Activated CD4-positive, alpha-beta T cell treated with anti-CD3 and anti-CD28 coated beads, Interleukin-2, amount 10 ng/mL, durations not matched to agents 24 days and 14 days (primary cell): ENCODE results near the gene SIAH2. TPM values are rescaled to one million over a fixed set of nuclear protein-coding genes. Genes with fewer than 3 reads are reported as not detected.
A peak's percentile ranks its signal among the peaks of the same experiment; 100 is the strongest.
"Not testable (repeated sequence)": the region's sequence is repeated elsewhere in the genome, so short reads cannot be mapped to it uniquely, and the experiment has no call there.

Experiments
- DNase-seq: peaks from one replicate; pipeline ENCODE4 v3.0.0; 2022
- H3K27ac Mint-ChIP-seq: one replicate; pipeline ENCODE4 v1.8.0; 2022; ENCODE audit warnings: mild to moderate bottlenecking, mixed read lengths
- H3K27me3 Mint-ChIP-seq: one replicate; pipeline ENCODE4 v1.8.0; 2022; ENCODE audit warnings: mixed read lengths
- H3K36me3 Mint-ChIP-seq: one replicate; pipeline ENCODE4 v1.8.0; 2022; ENCODE audit warnings: low read depth, mild to moderate bottlenecking, mixed read lengths
- H3K4me1 Mint-ChIP-seq: one replicate; pipeline ENCODE4 v1.8.0; 2021; ENCODE audit warnings: mixed read lengths
- H3K4me3 Mint-ChIP-seq: one replicate; pipeline ENCODE4 v1.8.0; 2022; ENCODE audit warnings: mild to moderate bottlenecking, moderate library complexity, mixed read lengths
- H3K9me3 Mint-ChIP-seq: one replicate; pipeline ENCODE4 v1.8.0; 2021; ENCODE audit warnings: mixed read lengths
- intact Hi-C: fragments of 100-400 bp; cut with micrococcal nuclease; formaldehyde crosslinking; loops from one replicate; pipeline ENCODE4 v1.15.1; 2023
- total RNA-seq: library from RNA; stranded (reverse); gene quantifications from 2 replicates; pipeline ENCODE4 v1.2.3, GENCODE V29; 2022

SIAH2 gene, protein sequence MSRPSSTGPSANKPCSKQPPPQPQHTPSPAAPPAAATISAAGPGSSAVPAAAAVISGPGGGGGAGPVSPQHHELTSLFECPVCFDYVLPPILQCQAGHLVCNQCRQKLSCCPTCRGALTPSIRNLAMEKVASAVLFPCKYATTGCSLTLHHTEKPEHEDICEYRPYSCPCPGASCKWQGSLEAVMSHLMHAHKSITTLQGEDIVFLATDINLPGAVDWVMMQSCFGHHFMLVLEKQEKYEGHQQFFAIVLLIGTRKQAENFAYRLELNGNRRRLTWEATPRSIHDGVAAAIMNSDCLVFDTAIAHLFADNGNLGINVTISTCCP
- 130 and 133 TPM in 2 replicates for total RNA-seq

DNA sequence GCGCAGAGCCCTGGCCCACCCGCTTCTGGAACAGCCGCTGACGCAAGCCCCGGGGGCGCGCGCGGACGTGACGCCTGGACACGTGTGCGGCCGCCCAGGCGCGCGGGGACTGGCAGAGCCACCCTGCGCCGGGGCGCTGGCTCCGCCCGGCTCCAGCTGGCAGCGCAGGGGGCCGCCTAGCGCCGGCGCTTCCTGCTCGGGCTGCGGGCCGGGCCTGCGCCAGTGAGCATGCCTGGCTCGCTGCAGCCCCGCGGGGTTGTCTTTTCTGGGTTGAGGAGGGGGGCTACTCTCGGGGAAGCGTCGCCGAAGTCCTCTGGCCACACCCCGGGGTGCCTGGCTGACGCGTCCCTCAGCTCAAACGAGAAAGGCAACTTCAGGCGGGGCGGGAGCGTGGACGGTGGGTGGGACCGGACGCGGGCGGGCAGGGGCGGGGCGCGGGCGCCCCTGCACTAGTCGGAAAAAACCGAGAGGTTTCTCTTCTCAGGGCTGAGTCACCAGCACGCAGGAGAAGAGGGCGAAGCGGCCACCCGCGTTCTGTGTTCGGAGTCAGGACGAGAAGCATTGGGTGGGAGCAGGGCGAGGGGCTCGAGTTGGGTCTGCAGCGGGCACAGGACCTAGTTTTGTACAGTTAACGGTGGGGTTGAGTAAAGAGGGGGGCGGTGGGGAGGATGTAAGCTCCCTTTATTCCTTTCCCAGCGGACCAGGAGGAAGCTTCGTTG is at the start of gene SIAH2:
Gene SIAH2, minus strand, starts transcription at position 48 of the 719 bp plus-strand sequence. CDS start 320 bp downstream, outside the sequence.
- intact Hi-C loops, result loop anchor here (1.0 to 5.0 kb wide), 11 partner anchors 21 to 1504 kb away; partner anchors contain the start of genes EIF2A, ERICH6, MBNL1 and SELENOT
- peaks cover 44% of the 10 kb centered on the region for H3K36me3 Mint-ChIP-seq
- peak; percentile 97 for DNase-seq
- H3K27me3 Mint-ChIP-seq, result no peaks in the 10 kb centered on the region
- peak within 1 kb of the TSS; percentile 100 for H3K27ac Mint-ChIP-seq
- H3K4me3 Mint-ChIP-seq, result peak within 1 kb of the TSS; percentile 99
- peaks cover 51% of the 10 kb centered on the region for H3K4me1 Mint-ChIP-seq
- H3K9me3 Mint-ChIP-seq, result no peaks in the 10 kb centered on the region

DNA sequence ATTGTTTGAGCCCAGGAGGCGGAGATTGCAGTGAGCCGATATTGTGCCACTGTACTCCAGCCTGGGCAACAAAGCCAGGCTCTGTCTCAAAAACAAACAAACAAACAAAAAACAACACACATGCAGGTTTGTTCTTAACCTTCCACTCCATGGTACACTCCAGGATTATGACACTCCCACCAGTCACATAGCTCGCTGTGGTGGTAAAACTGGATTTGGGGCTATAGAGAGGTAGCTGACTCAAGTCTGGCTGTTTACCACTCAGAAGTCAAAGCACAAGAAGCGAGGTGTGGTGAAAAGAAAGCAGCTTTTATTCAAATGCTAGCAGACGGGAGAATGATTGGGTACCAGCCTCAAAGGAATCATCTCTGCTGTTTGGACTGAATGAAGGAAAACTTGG is 49.0 kb upstream of the SIAH2 start:
- H3K9me3 Mint-ChIP-seq, result no peaks in the 10 kb centered on the region
- H3K4me3 Mint-ChIP-seq, result no peak overlapping the region
- DNase-seq, result peak; percentile 48
- intact Hi-C loops, result no loop called here
- H3K27me3 Mint-ChIP-seq, result peaks cover 18% of the 10 kb centered on the region
- H3K4me1 Mint-ChIP-seq, result no peaks in the 10 kb centered on the region
- H3K27ac Mint-ChIP-seq, result no peak overlapping the region
- H3K36me3 Mint-ChIP-seq, result no peaks in the 10 kb centered on the region

DNA sequence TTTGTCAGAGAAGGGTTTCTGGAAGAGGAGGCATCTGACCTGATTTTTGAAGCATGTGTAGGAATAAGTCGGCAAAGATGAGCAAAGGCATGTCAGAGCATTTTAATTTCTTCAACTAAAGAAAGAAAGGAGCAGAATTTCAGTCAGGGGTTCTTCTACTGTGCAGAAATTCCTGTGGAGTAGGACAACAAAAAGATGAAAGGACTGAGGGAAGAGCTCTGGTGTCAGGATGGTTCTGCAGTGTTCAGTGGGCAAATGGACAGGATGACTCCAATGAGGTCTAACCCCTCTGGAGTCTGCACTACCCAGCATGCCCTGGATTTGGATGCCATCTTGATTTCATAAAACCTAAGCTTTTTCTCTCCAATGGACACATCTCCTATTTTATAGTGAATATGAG is 47.7 kb upstream of the SIAH2 start:
- Mint-ChIP-seq H3K27me3 (peaks cover 23% of the 10 kb centered on the region), H3K4me3 (no peak overlapping the region), H3K9me3 (no peaks in the 10 kb centered on the region), H3K27ac (no peak overlapping the region), H3K36me3 (no peaks in the 10 kb centered on the region), H3K4me1 (no peaks in the 10 kb centered on the region)
- intact Hi-C loops, result no loop called here
- DNase-seq, result no peak

DNA sequence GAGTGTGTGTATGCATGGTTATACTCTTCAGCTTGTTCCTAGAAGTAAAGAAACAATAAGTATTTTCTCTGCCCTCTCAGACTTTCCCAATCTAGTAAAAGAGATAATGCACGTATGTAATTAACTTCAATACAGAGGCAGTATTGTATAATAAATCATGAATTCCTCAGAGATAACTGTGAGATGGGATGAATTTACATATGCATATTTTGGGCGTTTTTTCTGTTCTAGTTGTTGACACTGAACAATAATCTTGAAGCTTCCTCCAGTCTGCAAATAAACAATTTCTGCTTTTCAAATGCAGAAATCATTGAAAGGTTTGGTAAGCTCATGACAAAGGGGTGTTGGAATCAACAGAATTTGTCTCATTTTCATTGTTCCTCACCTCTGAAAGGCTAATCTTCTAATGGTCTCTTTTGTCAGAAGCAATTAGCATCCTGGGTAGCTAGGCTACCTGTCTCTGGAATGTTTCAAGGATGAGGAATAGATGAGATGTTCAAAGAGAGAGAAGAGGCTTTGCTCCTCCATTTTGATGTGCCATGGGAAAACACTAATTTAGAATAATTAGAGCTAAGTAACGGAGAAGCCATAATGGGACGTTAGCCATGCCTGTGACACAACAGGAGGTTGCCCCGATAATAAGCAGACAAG is 43.3 kb upstream of the SIAH2 start:
- Mint-ChIP-seq H3K27me3 (peaks cover 28% of the 10 kb centered on the region), H3K4me3 (no peak overlapping the region), H3K4me1 (no peaks in the 10 kb centered on the region), H3K27ac (no peak overlapping the region), H3K9me3 (no peaks in the 10 kb centered on the region), H3K36me3 (no peaks in the 10 kb centered on the region)
- intact Hi-C loops, result no loop called here
- DNase-seq, result peak; percentile 31

DNA sequence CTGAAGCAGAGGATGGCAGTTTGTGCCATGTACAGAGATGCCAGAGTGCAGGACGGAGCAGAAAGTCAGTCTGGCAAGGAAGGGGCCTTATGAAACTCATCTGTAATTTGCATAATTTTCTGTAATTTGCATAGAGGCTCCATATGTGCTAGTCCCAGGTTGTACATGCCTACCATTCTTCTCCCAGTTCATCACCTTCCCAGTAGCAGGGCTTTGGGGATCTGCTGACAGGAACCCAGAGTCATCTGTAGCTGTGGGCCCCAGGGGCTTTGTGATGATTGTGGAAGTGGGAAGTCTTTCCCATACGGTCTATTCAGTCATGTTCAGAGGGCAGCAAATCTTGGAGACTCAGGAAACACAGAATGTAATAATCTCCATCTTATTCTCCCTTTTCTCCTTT is 42.4 kb upstream of the SIAH2 start:
- Mint-ChIP-seq H3K4me1 (no peaks in the 10 kb centered on the region), H3K27me3 (peaks cover 25% of the 10 kb centered on the region), H3K9me3 (no peaks in the 10 kb centered on the region), H3K4me3 (no peak overlapping the region), H3K27ac (no peak overlapping the region), H3K36me3 (no peaks in the 10 kb centered on the region)
- DNase-seq, result peak; percentile 24
- intact Hi-C loops, result no loop called here

DNA sequence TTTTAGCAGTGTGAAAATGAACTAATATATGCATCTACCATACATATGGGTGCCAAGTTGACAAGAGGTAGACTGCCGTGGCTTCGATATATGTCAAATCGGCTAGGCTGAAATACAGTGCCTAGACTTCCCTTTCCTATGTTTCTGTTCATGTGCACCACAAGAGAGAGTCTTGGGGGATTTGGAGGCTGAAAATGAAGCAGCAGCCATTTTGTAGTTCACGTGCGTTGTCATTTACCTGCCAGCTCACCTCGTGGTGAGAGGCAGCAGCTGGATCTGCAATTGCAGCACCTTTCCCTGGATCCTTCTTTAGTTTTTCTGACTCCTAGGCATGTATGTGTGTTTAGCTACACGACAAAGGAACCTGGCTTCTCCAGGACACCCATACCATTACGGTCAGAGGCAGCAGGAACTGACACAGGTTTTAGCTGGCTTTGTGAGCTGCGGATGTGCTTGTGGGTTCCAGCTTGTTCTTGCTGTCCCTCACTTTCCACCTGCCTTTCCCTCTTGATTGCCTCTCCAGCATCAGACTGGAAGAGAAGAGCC is 40.5 kb upstream of the SIAH2 start:
- H3K36me3 Mint-ChIP-seq, result no peaks in the 10 kb centered on the region
- H3K4me1 Mint-ChIP-seq, result peaks cover 2% of the 10 kb centered on the region
- no peak overlapping the region for H3K4me3 Mint-ChIP-seq
- DNase-seq, result peak; percentile 45
- peaks cover 24% of the 10 kb centered on the region for H3K27me3 Mint-ChIP-seq
- no peaks in the 10 kb centered on the region for H3K9me3 Mint-ChIP-seq
- intact Hi-C loops, result no loop called here
- H3K27ac Mint-ChIP-seq, result no peak overlapping the region

DNA sequence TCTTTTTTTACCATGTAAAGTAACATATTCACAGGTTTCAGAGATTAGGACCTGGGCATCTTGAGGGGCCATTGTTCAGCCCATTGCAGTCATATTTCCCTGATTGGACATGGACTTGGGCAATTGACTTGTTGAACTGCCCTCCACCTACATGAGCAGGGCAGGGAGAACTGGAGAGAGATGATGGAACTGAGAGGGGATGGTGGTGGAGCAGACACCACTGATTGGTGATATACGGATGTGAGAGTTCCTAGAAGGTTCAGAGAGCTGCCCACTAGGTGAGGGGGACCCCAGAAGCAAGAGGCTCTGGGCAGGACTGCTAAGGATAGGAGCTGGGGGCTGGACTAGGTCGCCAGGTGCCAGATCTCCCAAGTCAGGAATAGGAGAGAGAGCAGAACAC is 37.8 kb upstream of the SIAH2 start:
- peak; percentile 32 for DNase-seq
- Mint-ChIP-seq H3K36me3 (no peaks in the 10 kb centered on the region), H3K27ac (no peak overlapping the region), H3K4me3 (no peak overlapping the region), H3K27me3 (peaks cover 22% of the 10 kb centered on the region), H3K4me1 (peaks cover 13% of the 10 kb centered on the region), H3K9me3 (no peaks in the 10 kb centered on the region)
- intact Hi-C loops, result no loop called here

DNA sequence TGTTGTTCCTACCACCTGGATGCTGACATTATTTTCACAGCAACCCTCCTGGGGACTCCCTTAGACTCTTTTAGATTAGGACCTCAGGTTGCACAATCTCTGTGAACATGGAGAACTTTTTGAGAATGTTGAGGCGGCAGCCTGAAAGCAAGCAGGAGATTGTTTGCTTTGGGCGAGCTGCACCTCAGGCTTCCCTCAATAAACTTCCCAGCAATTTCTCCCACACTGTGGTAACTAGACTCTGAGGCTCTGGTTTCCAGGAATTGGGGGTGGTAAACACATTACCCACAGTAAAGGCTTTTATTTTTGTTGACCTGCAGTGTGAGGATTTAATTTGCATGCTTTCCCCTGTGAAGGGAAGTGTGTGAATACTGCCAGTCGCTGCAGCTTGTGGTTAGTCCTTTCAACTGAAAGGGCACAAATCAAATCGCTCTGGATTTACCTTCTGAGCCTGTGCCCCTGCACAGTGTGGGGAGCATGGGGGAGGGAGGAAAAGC is 35.2 kb upstream of the SIAH2 start:
- peak; percentile 56 for DNase-seq
- H3K9me3 Mint-ChIP-seq, result no peaks in the 10 kb centered on the region
- no peaks in the 10 kb centered on the region for H3K36me3 Mint-ChIP-seq
- no peak overlapping the region for H3K4me3 Mint-ChIP-seq
- H3K27me3 Mint-ChIP-seq, result peaks cover 13% of the 10 kb centered on the region
- no peak overlapping the region for H3K27ac Mint-ChIP-seq
- intact Hi-C loops, result loop anchor here (5.0 kb wide), 1 partner anchor 36 kb away; the partner anchor contains the start of gene SIAH2
- peaks cover 13% of the 10 kb centered on the region for H3K4me1 Mint-ChIP-seq

DNA sequence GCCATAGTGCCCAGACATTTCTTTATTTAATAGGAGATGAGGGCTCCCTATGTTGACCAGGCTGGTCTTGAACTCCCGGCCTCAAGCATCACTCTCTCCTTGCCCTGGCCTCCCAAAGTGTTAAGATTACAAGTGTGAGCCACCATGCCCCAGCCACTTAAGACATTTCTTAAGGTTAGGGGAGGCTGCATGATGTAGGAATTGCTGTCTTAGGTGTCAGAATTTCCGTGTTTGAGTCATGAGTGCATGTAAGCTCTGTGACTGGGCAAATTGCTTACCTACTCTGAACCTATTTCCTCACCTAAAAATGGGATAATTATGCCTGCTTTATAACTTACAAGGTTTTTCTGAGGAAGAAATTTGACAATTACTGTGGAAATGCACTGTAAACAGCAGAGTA is 34.2 kb upstream of the SIAH2 start:
- intact Hi-C loops, result loop anchor here (5.0 kb wide), 1 partner anchor 35 kb away; the partner anchor contains the start of gene SIAH2
- Mint-ChIP-seq H3K4me3 (no peak overlapping the region), H3K4me1 (peaks cover 13% of the 10 kb centered on the region), H3K9me3 (no peaks in the 10 kb centered on the region), H3K27ac (peak overlapping the region; percentile 53), H3K27me3 (peaks cover 8% of the 10 kb centered on the region), H3K36me3 (no peaks in the 10 kb centered on the region)
- peak; percentile 51 for DNase-seq

DNA sequence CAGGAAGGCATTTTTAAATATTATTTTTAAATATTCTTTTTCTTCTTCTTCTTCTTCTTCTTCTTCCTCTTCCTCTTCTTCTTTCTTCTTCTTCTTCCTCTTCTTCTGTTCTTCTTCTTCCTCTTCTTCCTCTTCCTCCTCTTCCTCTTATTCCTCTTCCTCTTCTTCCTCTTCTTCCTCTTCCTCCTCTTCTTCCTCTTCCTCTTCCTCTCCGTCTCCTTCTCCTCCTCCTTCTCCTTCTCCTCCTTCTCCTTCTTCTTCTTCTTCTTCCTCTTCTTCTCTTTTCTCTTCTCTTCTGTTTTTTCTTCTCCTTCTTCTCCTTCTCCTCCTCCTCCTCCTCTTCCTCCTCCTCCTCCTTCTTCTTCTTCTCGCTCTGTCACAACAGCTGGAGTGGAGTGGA is 33.6 kb upstream of the SIAH2 start:
- not testable (repeated sequence) for H3K4me3 Mint-ChIP-seq, H3K9me3 Mint-ChIP-seq, H3K36me3 Mint-ChIP-seq, H3K27me3 Mint-ChIP-seq, DNase-seq
- peaks cover 13% of the 10 kb centered on the region for H3K4me1 Mint-ChIP-seq
- peak overlapping the region; percentile 63 for H3K27ac Mint-ChIP-seq
- intact Hi-C loops, result loop anchor here (5.0 kb wide), 1 partner anchor 34 kb away; the partner anchor contains the start of gene SIAH2

DNA sequence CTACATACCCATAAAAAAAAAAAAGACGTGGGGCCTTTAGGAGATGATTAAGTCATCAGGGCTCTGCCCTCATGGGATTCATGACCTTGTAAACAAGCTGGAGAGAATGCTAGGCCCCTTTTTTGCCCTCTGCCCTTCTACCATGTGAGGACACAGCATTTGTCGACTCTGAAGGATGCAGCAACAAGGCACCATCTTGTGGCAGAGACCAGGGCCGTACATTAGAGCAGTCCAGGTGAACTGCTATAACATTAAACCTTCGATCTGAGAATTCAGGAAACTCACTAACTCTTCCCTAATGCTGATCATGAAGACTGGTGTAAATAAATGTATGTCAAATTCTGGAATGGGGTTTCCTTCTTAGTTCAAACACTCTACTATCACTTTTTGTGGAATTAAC is 30.7 kb upstream of the SIAH2 start:
- peaks cover 11% of the 10 kb centered on the region for H3K4me1 Mint-ChIP-seq
- H3K36me3 Mint-ChIP-seq, result no peaks in the 10 kb centered on the region
- DNase-seq, result no peak
- H3K9me3 Mint-ChIP-seq, result no peaks in the 10 kb centered on the region
- H3K4me3 Mint-ChIP-seq, result no peak overlapping the region
- H3K27ac Mint-ChIP-seq, result no peak overlapping the region
- intact Hi-C loops, result no loop called here
- H3K27me3 Mint-ChIP-seq, result peaks cover 7% of the 10 kb centered on the region

DNA sequence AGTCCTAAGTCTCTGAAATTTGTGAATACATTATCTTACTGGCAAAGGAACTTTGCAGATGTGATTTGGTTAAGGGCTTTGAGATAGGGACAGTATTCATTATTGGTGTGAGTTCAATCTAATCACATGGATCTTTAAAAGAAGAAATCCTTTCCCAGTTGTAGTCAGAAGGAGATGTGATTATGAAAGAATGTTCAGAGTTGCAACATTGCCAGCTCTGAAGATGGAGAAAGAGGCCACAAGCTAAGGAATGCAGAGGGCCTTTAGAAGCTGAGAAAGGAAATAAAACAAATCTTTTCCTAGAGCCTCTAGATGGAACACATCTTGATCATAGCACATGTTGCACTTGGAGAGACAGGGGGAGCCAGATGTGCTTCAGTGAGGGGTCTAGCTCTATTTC is 27.7 kb upstream of the SIAH2 start:
- H3K27ac Mint-ChIP-seq, result no peak overlapping the region
- no peaks in the 10 kb centered on the region for H3K36me3 Mint-ChIP-seq
- DNase-seq, result no peak
- H3K9me3 Mint-ChIP-seq, result no peaks in the 10 kb centered on the region
- no peak overlapping the region for H3K4me3 Mint-ChIP-seq
- peaks cover 4% of the 10 kb centered on the region for H3K27me3 Mint-ChIP-seq
- intact Hi-C loops, result no loop called here
- peaks cover 18% of the 10 kb centered on the region for H3K4me1 Mint-ChIP-seq

DNA sequence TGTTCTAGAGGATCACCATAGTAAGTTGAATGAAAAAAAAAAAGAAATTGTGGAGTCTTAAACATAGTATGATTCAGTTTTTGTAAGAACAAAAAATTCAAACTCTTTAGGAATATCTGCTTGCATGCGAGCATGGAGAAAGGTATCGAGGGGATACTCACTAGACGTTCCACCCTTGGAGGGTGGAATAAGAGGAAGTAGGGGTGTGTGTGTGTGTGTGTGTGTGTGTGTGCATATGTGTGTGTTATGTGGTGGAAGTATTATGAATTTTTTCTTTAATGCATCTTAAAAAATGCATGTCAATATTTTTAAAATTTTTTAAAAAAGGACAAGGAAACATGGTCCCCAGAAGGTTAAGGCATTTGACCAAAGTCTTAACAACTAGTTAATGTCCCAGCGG is 26.5 kb upstream of the SIAH2 start:
- intact Hi-C loops, result loop anchor here (5.0 kb wide), 1 partner anchor 298 kb away; the partner anchor contains the start of gene MED12L
- Mint-ChIP-seq H3K27me3 (peaks cover 4% of the 10 kb centered on the region), H3K4me3 (no peak overlapping the region), H3K4me1 (peaks cover 26% of the 10 kb centered on the region), H3K27ac (no peak overlapping the region), H3K36me3 (no peaks in the 10 kb centered on the region), H3K9me3 (no peaks in the 10 kb centered on the region)
- no peak for DNase-seq
